GM21825 (cell line): Measurements from ENCODE around the gene CDC26.
A peak's percentile ranks its signal among the peaks of the same experiment; 100 is the strongest.
"Not testable (repeated sequence)": the region's sequence is repeated elsewhere in the genome, so short reads cannot be mapped to it uniquely, and the experiment has no call there.

Experiments used
- ATAC-seq: cut with Tn5 transposase; IDR thresholded peaks from one replicate; pipeline ENCODE4 v1.9.1; 2021; ENCODE audit warnings: mild to moderate bottlenecking, moderate library complexity; ENCODE audit not compliant: unreplicated experiment

Gene CDC26

GRCh38 chr9:113241161-113241560 is 34.2 kb downstream of the CDC26 start:
- no peak for ATAC-seq

DNA sequence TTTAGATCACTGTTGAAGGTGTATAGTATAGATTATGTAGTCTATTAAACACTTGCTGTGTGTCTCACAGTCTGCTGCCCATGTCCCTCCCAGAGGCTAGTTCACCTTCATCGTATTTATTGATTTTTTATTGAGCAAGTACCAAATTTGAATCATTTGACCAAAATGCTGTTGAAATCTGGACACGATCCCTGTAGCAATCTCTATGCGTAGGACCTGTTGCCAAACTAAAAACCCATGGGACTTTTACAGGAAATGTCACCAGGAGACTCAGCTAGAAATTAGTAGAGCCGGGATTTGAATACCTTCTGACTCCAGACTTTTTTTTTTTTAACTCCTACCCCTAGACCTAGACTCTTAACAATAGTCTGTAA is 36.5 kb downstream of the CDC26 start:
- ATAC-seq, result no peak

DNA sequence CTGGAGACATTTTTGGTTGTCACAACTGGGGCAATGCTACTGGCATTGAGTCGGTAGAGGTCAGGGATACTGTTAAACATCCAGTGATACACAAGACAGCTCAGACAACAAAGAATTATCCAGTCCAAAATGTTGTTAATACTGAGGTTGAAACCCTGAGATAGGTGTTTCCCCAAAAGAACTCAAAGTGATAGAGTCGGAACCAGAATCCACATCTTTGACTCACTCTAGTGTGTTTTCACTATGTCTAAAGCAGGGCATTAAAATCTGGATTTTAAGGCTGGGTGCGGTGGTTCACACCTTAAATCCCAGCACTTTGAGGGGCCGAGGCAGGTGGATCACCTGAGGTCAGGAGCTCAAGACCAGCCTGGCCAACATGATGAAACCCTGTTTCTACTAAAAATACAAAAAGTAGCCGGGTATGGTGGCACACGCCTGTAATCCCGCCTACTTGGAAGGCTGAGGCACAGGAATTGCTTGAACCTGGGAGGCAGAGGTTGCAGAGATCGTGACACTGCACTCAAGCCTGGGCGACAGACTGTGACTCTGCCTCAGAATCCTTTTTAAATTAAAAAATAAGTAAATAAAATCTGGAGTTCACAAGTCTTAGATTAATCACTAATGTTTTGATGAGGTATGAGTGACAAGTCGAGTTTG is 37.0 kb downstream of the CDC26 start:
- ATAC-seq, result no peak

DNA sequence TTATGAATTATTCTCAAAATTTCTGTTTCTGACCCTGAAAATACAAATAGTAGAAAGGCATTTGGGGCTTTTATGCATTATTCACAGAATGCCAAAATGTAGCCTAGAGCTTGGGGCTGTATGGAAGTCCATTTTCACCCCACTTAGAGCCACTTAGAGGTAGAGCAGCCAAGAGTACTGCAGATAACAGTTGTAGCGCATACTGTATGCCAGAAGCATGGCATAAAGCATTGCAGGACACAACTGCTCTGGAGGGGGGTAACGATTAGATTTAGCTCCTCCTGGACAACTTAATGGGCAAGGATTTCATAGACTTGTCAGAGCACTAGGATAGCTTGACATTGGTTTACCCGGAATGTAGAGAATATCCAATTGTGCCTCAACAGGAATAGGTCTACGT is 38.3 kb downstream of the CDC26 start:
- no peak for ATAC-seq

GRCh38 chr9:113235701-113236255 is 39.6 kb downstream of the CDC26 start:
- ATAC-seq, result not testable (repeated sequence)

GRCh38 chr9:113231701-113232100 is 43.7 kb downstream of the CDC26 start:
- no peak for ATAC-seq

GRCh38 chr9:113228130-113228665 is 47.2 kb downstream of the CDC26 start:
- ATAC-seq, result no peak

GRCh38 chr9:113227436-113227835 is 47.9 kb downstream of the CDC26 start:
- no peak for ATAC-seq

DNA sequence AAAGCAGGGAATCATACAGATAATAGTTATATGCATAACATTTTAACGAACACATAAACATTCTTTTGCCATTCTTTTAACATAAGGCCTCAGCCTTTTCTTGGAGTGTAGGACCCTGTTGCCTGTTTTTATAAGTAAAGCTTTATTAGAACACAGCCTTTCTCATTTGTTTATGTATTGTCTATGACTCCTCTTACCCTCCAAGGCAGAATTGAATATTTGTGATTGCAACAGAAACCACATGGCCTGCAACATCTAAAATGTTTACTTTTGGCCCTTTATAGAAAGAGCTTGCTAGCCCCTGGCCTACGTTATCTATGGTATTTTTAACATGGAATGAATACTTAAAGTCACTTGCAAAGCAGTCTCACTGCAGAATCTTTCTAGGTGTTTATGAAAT is 51.4 kb downstream of the CDC26 start:
- no peak for ATAC-seq

DNA sequence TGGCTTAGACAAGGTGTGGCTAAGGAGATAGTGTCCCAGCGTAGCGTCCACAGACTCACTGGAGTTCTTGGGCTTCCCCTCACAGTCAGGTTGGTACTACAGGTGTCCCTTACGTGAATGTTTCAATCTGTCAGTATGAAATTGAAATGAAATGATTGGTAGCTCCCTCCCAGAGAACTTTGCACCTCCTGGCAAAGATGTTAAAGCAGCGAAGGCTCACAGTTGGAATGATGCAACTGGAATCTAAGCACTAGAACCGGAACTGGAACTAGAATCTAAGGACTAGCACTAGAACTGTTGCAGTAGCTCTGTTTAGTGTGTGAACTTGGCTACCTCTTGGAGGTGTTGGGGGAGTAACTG is 52.9 kb downstream of the CDC26 start:
- no peak for ATAC-seq

- ATAC-seq, result no peak
Observed at GRCh38 chr9:113221800-113222481, 53.4 kb downstream of the CDC26 start.

- ATAC-seq, result peak; percentile 87
Observed at GRCh38 chr9:113221003-113221799, 54.2 kb downstream of the CDC26 start, which contains the start of the genes FKBP15 and SLC31A1. Gene FKBP15, minus strand, starts transcription at chr9:113221277. Its CDS starts 34 bp downstream, at chr9:113221243. Gene SLC31A1, plus strand, starts transcription at chr9:113221544. Its CDS starts 34,605 bp downstream, at chr9:113256149.

GRCh38 chr9:113220467-113221002 is 54.8 kb downstream of the CDC26 start:
- no peak for ATAC-seq

DNA sequence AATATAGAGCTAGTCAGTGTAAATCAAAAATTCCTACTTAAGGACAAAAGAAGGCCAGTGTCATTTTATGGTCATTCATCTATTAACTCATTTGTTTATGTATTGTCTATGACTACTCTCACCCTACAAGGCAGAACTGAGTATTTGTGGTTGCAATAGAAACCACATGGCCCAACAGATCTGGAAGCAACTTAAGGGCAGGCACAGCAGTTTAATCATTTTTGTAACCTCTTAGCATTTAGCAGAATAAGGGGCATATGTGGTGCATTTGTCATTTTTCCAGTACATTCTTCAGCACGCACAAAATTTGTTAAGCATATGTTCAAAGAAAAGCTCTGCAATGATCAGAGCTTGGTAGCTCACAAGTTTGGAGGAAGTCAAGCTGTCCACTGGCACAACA is 55.4 kb downstream of the CDC26 start:
- ATAC-seq, result peak; percentile 56

DNA sequence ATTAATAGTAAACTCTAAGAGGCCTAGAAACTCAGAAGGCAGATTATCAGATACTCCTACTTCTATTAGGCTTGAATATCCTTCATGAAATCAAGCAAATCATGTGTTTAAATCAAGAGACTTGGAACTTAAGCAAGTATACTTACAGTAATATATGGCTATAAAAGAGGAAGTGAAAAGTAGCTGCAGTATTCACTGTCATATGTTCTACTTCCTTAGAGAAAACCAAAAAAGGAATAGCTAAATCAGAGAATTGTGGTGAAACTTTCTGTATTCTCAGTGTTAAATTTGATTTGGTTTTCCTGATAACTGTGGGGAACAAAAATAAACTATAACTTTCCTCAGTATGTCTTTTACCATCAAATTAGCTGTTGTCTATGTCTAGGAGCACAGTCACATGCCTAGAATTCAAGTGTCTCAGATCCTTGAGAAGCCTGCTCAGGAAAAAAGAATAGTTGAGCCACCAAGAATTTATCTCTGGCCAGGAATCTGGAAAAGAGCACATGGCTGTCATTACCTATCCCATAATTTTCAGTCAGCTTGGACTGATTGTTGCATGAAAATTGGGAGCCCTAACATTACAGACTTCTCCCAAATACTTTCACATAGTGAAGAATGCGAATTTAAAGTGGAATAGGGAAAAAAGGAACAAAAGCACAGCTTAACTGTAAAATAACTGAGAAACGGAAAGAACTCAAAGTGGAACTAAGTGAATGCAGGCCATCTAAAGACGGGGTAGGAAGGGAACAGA is 56.0 kb downstream of the CDC26 start:
- no peak for ATAC-seq
